T-helper 17 cell (primary cell): ENCODE results near the gene RAB18. TPM values are rescaled to one million over a fixed set of nuclear protein-coding genes. Genes with fewer than 3 reads are reported as not detected.
"Not testable (repeated sequence)": the region's sequence is repeated elsewhere in the genome, so short reads cannot be mapped to it uniquely, and the experiment has no call there.

Experiments used
- ATAC-seq: fragments of 150-1000 bp; cut with Tn5 transposase; 2 replicates; pipeline ENCODE4 v1.10.0; 2021; ENCODE audit warnings: mild to moderate bottlenecking, moderate library complexity
- DNase-seq, 3 donors: peaks; one replicate each; pipeline versions ENCODE4 v3.0.0 to v3.0.0-alpha.2; 2020 to 2021
- H3K9me3 ChIP-seq: one replicate; pipeline ENCODE4 v1.7.0; 2013; ENCODE audit warnings: low read length, mild to moderate bottlenecking; ENCODE audit not compliant: control insufficient read depth, poor library complexity, severe bottlenecking
- H3K27ac Mint-ChIP-seq: one replicate; pipeline ENCODE4 v1.8.0; 2022; ENCODE audit warnings: mild to moderate bottlenecking, moderate library complexity, mixed read lengths
- H3K27me3 Mint-ChIP-seq: one replicate; pipeline ENCODE4 v1.8.0; 2022; ENCODE audit warnings: mixed read lengths
- H3K36me3 Mint-ChIP-seq: one replicate; pipeline ENCODE4 v1.8.0; 2022; ENCODE audit warnings: low read depth, mixed read lengths
- H3K4me1 Mint-ChIP-seq: one replicate; pipeline ENCODE4 v1.8.0; 2022; ENCODE audit warnings: mild to moderate bottlenecking, mixed read lengths
- H3K4me3 Mint-ChIP-seq: one replicate; pipeline ENCODE4 v1.8.0; 2022; ENCODE audit warnings: mild to moderate bottlenecking, moderate library complexity, mixed read lengths
- total RNA-seq, 4 donors: library from RNA in 2 of 4; stranded (reverse) in 2 of 4; gene quantifications; one replicate each; pipeline ENCODE4 v1.2.3 and lab custom pipeline; 2022 to 2026

The RAB18 gene
- total RNA-seq, 2 donors from 2014 or later: 101 to 112 TPM

DNA sequence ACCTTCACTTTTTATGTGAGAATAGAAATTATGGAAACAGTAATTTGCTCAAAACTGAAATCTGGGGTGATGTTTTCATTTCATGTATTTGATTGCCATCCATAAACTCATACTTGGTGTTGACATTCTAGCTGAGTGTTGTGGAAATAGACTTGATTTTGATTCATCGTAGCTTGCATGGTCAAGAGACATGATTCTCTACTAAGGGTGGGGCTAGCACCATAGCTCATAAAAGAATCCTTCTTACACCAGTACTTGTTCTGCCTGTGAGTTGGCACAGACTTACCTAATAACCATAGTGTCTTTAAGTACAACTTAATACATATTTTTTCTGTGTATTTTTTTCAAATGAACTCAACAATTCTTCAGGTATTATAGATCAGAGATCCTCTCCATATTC, 36.6 kb downstream of the RAB18 start:
- Mint-ChIP-seq H3K4me1 (peaks cover 40% of the 10 kb centered on the region), H3K4me3 (no peak overlapping the region), H3K27me3 (no peaks in the 10 kb centered on the region), H3K27ac (peak overlapping the region; percentile 82), H3K36me3 (no peaks in the 10 kb centered on the region)
- no peak for ATAC-seq
- DNase-seq: no peak
- no peaks in the 10 kb centered on the region for H3K9me3 ChIP-seq

DNA sequence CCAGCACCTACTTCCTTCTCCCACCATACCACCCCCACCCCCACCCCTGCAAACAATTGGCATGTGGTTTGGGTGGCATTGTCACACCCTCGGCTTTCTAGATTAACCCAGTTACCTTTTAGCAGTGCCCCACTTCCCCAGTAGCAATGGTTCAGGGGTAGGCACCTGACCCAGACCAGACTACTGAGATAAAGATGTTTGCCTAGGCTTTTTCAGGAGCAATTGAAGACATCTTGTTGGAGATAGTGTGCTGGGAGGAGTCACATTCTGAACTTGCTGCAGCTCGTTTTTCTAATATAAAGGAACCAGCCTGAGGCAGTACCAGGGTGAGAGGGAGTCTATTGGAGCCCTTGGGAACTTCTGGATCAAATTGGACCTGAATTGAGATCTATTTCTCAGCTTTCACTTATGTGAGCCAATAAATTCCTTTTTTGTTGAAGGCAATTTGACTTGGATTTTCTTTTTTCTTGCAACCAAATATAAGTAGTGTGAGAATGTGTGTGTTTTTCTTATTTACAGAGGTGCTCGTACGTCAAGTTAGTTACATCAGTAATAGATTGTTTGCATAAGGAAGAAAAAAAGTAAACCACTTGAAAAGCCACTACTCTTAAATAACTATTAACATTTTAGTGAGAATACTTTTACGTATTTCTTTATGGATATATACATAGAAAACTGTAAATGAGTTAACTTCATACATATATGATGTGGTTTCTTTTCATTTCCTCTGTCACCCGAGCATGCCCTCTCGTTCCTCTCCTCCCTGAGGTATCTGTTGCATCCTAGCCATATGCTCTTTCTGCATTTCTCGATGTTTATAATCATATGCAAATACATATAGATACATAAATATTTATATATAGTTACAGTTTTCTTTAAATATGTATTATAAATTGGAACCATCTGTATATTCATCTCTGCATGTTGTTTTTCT, 38.0 kb downstream of the RAB18 start:
- Mint-ChIP-seq H3K27me3 (no peaks in the 10 kb centered on the region), H3K4me1 (peaks cover 42% of the 10 kb centered on the region), H3K27ac (peak overlapping the region; percentile 82), H3K36me3 (no peaks in the 10 kb centered on the region), H3K4me3 (peak overlapping the region; percentile 73)
- DNase-seq (no peak), ATAC-seq (peak; percentile 86)
- H3K9me3 ChIP-seq: no peaks in the 10 kb centered on the region

DNA sequence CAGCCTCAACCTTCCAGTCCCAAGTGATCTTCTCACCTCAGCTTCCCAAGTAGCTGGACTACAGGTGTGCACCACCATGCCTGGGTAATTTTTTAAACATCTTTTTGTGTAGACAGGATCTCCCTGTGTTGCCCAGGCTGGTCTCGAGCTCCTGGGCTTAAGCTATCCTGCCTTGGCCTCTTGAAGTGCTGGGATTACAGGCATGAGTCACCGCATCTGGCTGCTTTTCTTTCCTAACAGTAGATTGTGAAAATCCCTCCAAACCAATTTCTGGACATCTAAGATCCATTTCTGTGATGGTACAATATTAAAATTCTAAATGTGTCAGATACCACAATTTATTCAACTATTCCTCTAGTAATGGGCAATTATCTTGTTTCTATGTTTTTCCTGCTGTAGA, 38.7 kb downstream of the RAB18 start:
- Mint-ChIP-seq H3K27me3 (no peaks in the 10 kb centered on the region), H3K4me1 (peaks cover 40% of the 10 kb centered on the region), H3K36me3 (peaks cover 3% of the 10 kb centered on the region), H3K27ac (peak overlapping the region; percentile 82), H3K4me3 (peak overlapping the region; percentile 49)
- DNase-seq: no peak
- no peak for ATAC-seq
- no peaks in the 10 kb centered on the region for H3K9me3 ChIP-seq

DNA sequence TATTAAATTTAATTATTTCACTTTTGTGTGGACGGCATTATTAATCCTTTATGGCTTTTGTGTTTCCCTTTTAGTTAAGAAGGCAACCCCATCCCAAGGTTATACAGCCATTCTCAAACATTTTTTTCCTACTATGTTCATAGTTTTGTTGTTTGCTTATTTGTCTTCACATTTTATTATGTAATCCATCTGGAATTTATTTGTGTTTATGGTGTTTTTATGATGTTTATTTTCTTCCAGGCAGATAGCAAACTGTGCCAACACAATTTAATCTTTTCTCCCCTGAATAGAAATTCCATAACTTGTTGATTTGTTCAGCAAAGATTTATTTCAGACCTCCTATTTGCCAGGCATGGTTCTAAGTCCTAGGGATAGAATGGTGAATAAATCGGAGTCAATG, 42.9 kb downstream of the RAB18 start:
- H3K36me3 Mint-ChIP-seq: peaks cover 3% of the 10 kb centered on the region
- ATAC-seq (no peak), DNase-seq (no peak)
- no peak overlapping the region for H3K4me3 Mint-ChIP-seq
- H3K4me1 Mint-ChIP-seq: peaks cover 15% of the 10 kb centered on the region
- no peaks in the 10 kb centered on the region for H3K9me3 ChIP-seq
- no peak overlapping the region for H3K27ac Mint-ChIP-seq
- no peaks in the 10 kb centered on the region for H3K27me3 Mint-ChIP-seq

DNA sequence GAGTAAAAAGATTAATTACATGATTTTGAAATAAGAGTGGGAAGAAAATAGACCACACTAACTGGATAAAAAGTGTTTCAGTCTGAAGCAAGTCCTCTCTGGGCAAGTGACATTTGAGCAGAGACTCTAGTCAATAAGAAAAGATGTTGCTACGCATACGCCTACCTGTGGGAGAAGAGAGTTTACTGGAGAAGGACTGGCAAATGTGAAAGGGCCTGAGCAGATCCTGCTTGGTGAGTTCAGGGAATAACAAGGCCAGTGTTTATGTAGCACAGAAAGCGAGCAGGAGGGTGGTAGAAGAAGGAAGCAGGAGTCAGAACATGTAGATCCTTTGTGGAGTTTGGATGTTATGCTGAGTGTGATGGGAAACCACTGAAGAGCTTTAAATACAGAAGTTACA, 43.4 kb downstream of the RAB18 start:
- peaks cover 11% of the 10 kb centered on the region for H3K4me1 Mint-ChIP-seq
- DNase-seq (no peak), ATAC-seq (no peak)
- H3K27ac Mint-ChIP-seq: no peak overlapping the region
- no peak overlapping the region for H3K4me3 Mint-ChIP-seq
- no peaks in the 10 kb centered on the region for H3K9me3 ChIP-seq
- peaks cover 3% of the 10 kb centered on the region for H3K36me3 Mint-ChIP-seq
- no peaks in the 10 kb centered on the region for H3K27me3 Mint-ChIP-seq

DNA sequence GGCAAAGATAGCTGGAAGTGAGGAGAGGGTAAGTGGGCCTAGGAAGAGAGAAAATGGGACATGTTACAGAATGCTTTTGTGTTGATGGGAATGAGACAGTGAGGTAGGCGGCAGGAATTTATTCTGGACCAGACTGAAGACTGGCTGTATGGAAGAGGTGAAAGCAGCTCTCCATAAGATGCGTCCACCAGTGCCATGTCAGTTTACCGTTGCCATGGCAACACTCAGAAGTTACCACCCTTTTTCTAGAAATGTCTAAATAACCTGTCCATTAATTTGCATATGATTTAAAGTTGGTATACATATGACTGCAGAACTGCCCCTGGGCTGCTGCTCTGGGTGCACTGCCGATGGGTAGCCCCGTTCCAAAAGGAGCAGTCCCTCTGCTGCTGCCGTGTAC, 46.7 kb downstream of the RAB18 start:
- Mint-ChIP-seq H3K4me3 (no peak overlapping the region), H3K27ac (no peak overlapping the region), H3K4me1 (peaks cover 1% of the 10 kb centered on the region), H3K27me3 (no peaks in the 10 kb centered on the region), H3K36me3 (peaks cover 3% of the 10 kb centered on the region)
- ATAC-seq (no peak), DNase-seq (no peak)
- no peaks in the 10 kb centered on the region for H3K9me3 ChIP-seq

DNA sequence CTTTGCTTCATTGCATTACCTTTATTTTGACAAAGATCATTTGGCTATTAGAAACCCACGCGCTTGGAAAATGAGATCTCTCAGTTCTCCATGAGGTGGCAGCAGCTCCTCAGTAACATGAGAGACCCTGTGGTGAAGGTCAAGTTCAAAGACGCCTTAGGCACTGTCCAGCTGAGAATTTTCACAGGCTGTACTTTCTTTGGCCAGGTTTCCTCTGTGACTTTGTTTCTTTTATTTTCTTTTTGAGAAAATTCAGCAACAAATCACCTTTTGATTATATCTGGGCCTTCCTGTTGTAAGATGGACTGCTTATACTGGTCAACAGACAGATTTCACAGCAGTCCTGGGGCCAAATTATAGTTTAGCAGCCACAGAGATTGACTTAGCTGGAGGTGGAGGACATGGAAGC, 54.5 kb downstream of the RAB18 start:
- no peaks in the 10 kb centered on the region for H3K27me3 Mint-ChIP-seq
- no peak overlapping the region for H3K4me3 Mint-ChIP-seq
- no peak overlapping the region for H3K27ac Mint-ChIP-seq
- H3K9me3 ChIP-seq: no peaks in the 10 kb centered on the region
- peak in 1 of 3 donors; percentile 15 for DNase-seq
- no peaks in the 10 kb centered on the region for H3K36me3 Mint-ChIP-seq
- ATAC-seq: no peak
- H3K4me1 Mint-ChIP-seq: no peaks in the 10 kb centered on the region

DNA sequence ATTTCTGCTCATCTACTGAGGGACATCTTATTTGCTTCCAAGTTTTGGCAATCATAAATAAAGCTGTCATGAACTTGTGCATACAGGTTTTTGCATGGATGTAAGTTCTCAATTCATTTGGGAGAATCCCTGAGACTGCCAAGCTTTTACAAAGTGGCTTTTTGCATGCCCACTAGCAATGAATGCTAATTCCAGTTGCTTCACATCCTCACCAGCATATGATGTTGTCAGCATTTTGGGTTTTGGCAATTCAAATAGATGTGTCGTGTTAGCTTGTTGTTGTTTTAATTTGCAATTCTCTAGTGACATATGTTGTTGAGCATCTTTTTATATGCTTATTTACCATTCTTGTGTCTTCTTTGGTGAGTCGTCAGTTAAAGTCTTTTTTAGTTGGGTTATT, 57.2 kb downstream of the RAB18 start:
- no peaks in the 10 kb centered on the region for H3K27me3 Mint-ChIP-seq
- H3K9me3 ChIP-seq: no peaks in the 10 kb centered on the region
- H3K4me1 Mint-ChIP-seq: peaks cover 13% of the 10 kb centered on the region
- ATAC-seq (no peak), DNase-seq (no peak)
- H3K27ac Mint-ChIP-seq: no peak overlapping the region
- no peaks in the 10 kb centered on the region for H3K36me3 Mint-ChIP-seq
- H3K4me3 Mint-ChIP-seq: no peak overlapping the region

DNA sequence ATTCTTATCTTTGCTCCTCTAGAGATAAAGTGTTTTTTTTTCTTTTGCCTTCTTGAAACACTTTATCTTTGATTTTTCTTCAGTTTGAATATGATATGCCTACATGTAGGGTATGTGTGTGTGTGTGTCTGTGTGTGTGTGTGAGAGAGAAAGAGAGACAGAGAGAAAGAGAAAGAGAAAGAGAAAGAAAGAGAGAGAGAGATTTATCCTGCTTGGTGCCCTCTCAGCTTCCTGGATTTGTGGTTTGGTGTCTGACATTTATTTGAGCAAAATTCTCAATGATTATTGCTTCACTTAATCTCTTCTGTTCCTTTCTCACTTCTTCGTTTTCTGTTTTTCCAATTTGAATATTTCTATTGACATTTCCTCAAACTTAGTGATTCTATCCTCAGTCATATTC, 60.3 kb downstream of the RAB18 start:
- Mint-ChIP-seq H3K36me3 (no peaks in the 10 kb centered on the region), H3K4me3 (peak overlapping the region; percentile 66), H3K27me3 (no peaks in the 10 kb centered on the region), H3K4me1 (peaks cover 27% of the 10 kb centered on the region), H3K27ac (peak overlapping the region; percentile 75)
- ATAC-seq (peak; percentile 35), DNase-seq (no peak)
- no peaks in the 10 kb centered on the region for H3K9me3 ChIP-seq

DNA sequence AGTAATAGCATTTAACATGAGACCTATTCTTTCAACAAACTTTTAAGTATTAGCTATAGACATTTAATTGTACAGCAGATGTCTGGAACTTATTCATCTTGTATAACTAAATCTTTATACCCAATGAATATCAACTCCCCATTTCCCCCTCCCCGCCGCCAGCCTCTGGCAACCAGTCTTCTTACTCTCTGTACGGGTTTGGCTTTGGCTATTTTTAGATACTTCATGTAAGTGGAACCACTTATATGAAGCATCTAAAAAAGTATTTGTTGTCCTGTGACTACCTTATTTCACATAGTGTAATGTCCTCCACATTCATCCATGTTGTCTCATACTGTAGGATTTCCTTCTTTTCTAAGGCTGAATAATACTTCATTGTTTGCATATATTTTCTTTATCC, 60.8 kb downstream of the RAB18 start:
- Mint-ChIP-seq H3K27me3 (no peaks in the 10 kb centered on the region), H3K4me3 (peak overlapping the region; percentile 70), H3K36me3 (no peaks in the 10 kb centered on the region), H3K27ac (peak overlapping the region; percentile 75), H3K4me1 (peaks cover 27% of the 10 kb centered on the region)
- DNase-seq (no peak), ATAC-seq (no peak)
- no peaks in the 10 kb centered on the region for H3K9me3 ChIP-seq

DNA sequence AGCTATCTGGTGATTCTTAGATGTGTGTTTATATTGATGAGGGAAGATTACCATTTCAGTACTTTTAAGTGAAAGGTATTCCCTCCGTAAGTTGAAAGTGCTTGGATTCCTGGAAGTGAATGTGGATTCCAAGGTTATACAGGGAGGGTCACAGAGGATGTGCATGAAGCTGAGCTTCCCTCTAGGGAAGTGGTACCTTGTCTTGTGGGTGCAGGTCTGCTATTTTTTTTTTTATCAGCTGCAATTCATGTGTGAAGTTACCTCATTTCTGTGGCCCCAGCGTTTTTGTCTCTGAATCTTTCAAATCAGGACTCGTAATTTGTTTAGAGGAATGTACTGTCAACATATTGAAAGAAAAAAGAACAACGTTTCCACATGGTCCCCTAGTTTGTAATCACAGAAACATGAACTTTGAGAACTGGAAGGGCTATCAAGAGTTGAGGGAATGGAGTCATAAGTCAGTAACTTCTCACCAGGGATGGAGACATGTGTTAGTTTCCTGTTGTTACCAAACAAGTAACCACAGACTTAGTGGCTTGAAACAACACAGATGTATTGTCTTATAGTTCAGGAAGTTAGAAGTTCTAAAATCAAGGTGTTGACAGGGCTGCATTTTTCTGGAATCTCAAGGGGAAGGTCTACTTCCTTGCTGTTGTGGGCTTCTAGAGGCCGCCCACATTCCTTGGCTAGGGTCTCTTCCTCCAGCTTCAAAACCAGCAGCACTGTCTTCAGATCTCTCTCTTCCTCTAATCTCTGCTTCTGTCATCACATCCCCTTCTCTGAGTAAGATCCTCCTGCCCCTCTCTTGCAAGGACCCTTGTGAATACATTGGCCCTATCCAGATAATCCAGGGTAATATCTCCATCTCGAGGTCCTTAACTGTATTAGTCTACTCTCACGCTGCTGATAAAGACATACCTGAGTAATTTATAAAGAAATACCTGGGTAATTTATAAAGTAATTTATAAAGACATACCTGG, 64.4 kb downstream of the RAB18 start:
- Mint-ChIP-seq H3K27me3 (no peaks in the 10 kb centered on the region), H3K4me3 (peak overlapping the region; percentile 56), H3K4me1 (peaks cover 27% of the 10 kb centered on the region), H3K36me3 (peaks cover 2% of the 10 kb centered on the region), H3K27ac (peak overlapping the region; percentile 82)
- ATAC-seq (peak; percentile 80), DNase-seq (no peak)
- H3K9me3 ChIP-seq: no peaks in the 10 kb centered on the region

DNA sequence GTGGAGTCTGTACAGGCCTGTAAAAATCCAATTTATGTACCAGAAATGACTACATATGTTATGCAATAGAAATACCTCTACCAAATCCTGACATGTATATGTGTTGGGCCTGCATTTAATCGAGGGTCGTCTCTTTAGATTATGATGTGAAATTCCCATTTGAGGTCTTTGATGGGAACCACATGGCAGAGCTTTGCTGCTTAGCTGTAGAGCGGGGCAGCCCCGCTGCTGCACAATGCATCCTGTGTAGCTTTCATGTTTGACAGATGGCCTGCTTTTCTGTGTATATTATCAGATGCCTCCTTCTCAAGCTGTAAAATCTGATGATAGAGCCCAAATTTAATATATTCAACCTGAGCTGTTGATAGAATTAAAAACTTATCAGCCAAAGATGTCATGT, 65.8 kb downstream of the RAB18 start:
- H3K4me1 Mint-ChIP-seq: peaks cover 17% of the 10 kb centered on the region
- H3K4me3 Mint-ChIP-seq: no peak overlapping the region
- no peaks in the 10 kb centered on the region for H3K9me3 ChIP-seq
- peaks cover 2% of the 10 kb centered on the region for H3K36me3 Mint-ChIP-seq
- DNase-seq (no peak), ATAC-seq (no peak)
- peak overlapping the region; percentile 66 for H3K27ac Mint-ChIP-seq
- H3K27me3 Mint-ChIP-seq: no peaks in the 10 kb centered on the region

DNA sequence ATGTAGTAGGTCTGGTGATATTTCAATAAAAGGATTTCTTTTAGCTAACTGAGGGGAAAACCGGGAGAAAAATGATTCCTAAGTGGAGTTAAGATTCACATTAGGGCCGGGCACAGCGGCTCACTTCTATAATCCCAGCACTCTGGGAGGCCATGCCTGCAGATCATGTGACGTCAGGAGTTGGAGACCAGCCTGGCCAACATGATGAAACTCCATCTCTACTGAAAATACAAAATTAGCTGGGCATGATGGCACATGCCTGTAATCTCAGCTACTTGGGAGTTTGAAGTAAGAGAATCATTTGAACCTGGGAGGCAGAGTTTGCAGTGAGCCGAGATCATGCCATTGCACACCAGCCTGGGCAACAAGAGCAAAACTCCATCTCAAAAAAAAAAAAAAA, 72.9 kb downstream of the RAB18 start:
- not testable (repeated sequence) for H3K27me3 Mint-ChIP-seq, DNase-seq, H3K27ac Mint-ChIP-seq, H3K36me3 Mint-ChIP-seq, H3K9me3 ChIP-seq, H3K4me1 Mint-ChIP-seq, H3K4me3 Mint-ChIP-seq, ATAC-seq
